Keratinocyte (primary cell): ENCODE results near the gene ONECUT1. TPM values are rescaled to one million over a fixed set of nuclear protein-coding genes. Genes with fewer than 3 reads are reported as not detected.

Experiments used
- DNase-seq: peaks from one replicate; pipeline ENCODE4 v3.0.0-alpha.2; 2011; ENCODE audit warnings: low read depth, missing footprints, low spot score
- FAIRE-seq: peaks from 2 replicates; lab custom pipeline; 2011; peaks lifted over from hg19 to GRCh38; lab: Jason Lieb, UNC
- H2AFZ ChIP-seq: 2 replicates; pipeline ENCODE4 v1.6.0; 2012; ENCODE audit warnings: low read length, control low read depth, inconsistent platforms; ENCODE audit not compliant: control insufficient read depth
- H3K27ac ChIP-seq: 2 replicates; pipeline ENCODE4 v1.5.1; 2011; ENCODE audit warnings: low read length; ENCODE audit not compliant: control insufficient read depth, insufficient read depth
- H3K27me3 ChIP-seq: 3 replicates; pipeline ENCODE4 v1.6.0; 2011; ENCODE audit warnings: low read length; ENCODE audit not compliant: control insufficient read depth, insufficient read depth; ENCODE audit errors: extremely low read depth
- H3K36me3 ChIP-seq, 2 experiments: 2 replicates in 1 of 2; 3 replicates in 1 of 2; pipeline ENCODE4 v1.5.1; 2011; ENCODE audit warnings: low read length in 2 of 2, mild to moderate bottlenecking in 1 of 2; ENCODE audit not compliant: control insufficient read depth in 2 of 2, insufficient read depth in 2 of 2; ENCODE audit errors: extremely low read depth in 1 of 2
- H3K4me1 ChIP-seq: 3 replicates; pipeline ENCODE4 v1.5.1; 2011; ENCODE audit warnings: low read length; ENCODE audit not compliant: control insufficient read depth, insufficient read depth; ENCODE audit errors: extremely low read depth
- H3K4me2 ChIP-seq: 3 replicates; pipeline ENCODE4 v1.6.0; 2011; ENCODE audit warnings: low read depth, low read length; ENCODE audit not compliant: control insufficient read depth, insufficient read depth; ENCODE audit errors: extremely low read depth
- H3K4me3 ChIP-seq, 3 experiments: fragments of 200-600 bp in 1 of 3; sonication (generic) in 1 of 3; 2 replicates in 2 of 3; 3 replicates in 1 of 3; pipeline ENCODE4 v1.5.1; 2011 to 2016; ENCODE audit warnings: low read length in 3 of 3, mild to moderate bottlenecking in 3 of 3, control low read depth in 2 of 3, inconsistent platforms in 1 of 3, low read depth in 1 of 3, mixed read lengths in 1 of 3, mixed run types in 1 of 3, moderate library complexity in 1 of 3; ENCODE audit not compliant: control insufficient read depth in 2 of 3, insufficient read depth in 2 of 3; ENCODE audit errors: extremely low read depth in 1 of 3
- H3K79me2 ChIP-seq: 2 replicates; pipeline ENCODE4 v1.6.0; 2012; ENCODE audit warnings: low read length; ENCODE audit not compliant: control insufficient read depth, insufficient read depth
- H3K9ac ChIP-seq: 3 replicates; pipeline ENCODE4 v1.6.0; 2011; ENCODE audit warnings: low read length; ENCODE audit not compliant: control insufficient read depth, insufficient read depth; ENCODE audit errors: extremely low read depth
- H3K9me1 ChIP-seq: 3 replicates; pipeline ENCODE4 v1.6.0; 2011; ENCODE audit warnings: low read length; ENCODE audit not compliant: control insufficient read depth, insufficient read depth; ENCODE audit errors: extremely low read depth
- H3K9me3 ChIP-seq: 2 replicates; pipeline ENCODE4 v1.5.1; 2012; ENCODE audit warnings: low read depth, low read length; ENCODE audit not compliant: control insufficient read depth
- H4K20me1 ChIP-seq: 3 replicates; pipeline ENCODE4 v1.6.0; 2011; ENCODE audit warnings: low read length; ENCODE audit not compliant: control insufficient read depth, insufficient read depth; ENCODE audit errors: extremely low read depth
- EZH2 ChIP-seq: IDR thresholded peaks from one replicate; pipeline ENCODE4 v1.6.1; 2012; ENCODE audit warnings: inconsistent platforms, mild to moderate bottlenecking, low read length, moderate library complexity
- dilution Hi-C: fragments of 300-500 bp; cut with MboI; formaldehyde crosslinking; loops from one replicate; pipeline ENCODE4 v1.7.0; 2020; ENCODE audit warnings: low sequenced_read_pairs; ENCODE audit not compliant: extremely low pct_ligation_motif_present
- polyA plus RNA-seq, 5 experiments: library from polyadenylated mRNA; depleted of rRNA in 3 of 5; stranded (reverse) in 3 of 5; stranded (forward) in 1 of 5; unstranded in 1 of 5; fragments of >200 nt; gene quantifications; 1 replicate in 1 of 5; 2 replicates in 3 of 5; 3 replicates in 1 of 5; pipeline versions ENCODE4 v1.2.1 to v1.2.3, GENCODE V29; 2011 to 2012; ENCODE audit warnings: missing spikeins in 2 of 5, low read depth in 1 of 5, low replicate concordance in 1 of 5
- TF ChIP-seq, protein P1 (sequence below), 3 experiments: IDR thresholded peaks in 1 of 3; conservative IDR thresholded peaks in 1 of 3; optimal IDR thresholded peaks in 1 of 3; 2 replicates in 2 of 3; 3 replicates in 1 of 3; pipeline versions ENCODE3 to v1.5.1; 2011; ENCODE audit warnings: low read length in 3 of 3, mild to moderate bottlenecking in 3 of 3, moderate library complexity in 2 of 3, control low read depth in 1 of 3, inconsistent platforms in 1 of 3; ENCODE audit not compliant: insufficient read depth in 2 of 3; ENCODE audit errors: extremely low read depth in 1 of 3

The ONECUT1 gene
- polyA plus RNA-seq, 1 donor (not counting 4 experiments of a cell fraction or from before 2014, with no cell fraction given) = not detected

DNA sequence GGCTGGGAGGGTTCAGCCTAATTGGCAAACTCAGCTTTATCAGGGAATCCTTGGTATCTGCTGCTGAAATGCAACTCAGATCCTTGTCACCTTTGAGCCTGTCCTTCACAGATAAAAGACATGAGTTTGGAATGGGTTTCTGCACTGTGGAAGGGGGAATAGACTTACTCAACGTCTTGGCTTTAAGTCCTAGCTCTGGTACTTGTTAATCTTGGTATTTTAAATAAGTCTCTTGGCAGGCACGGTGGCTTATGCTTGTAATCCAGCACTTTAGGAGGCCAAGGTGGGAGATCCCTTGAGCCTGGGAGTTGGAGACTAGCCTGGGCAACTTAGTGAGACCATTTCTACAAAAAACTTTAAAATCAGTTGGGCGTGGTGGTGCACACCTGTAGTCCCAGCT, 55.8 kb downstream of the ONECUT1 start:
- dilution Hi-C loops = no loop called here
- FAIRE-seq (no peak), DNase-seq (no peak)
- H3K9me3 ChIP-seq = no peaks in the 10 kb centered on the region
- TF ChIP-seq EZH2 = no peak
- TF ChIP-seq, protein P1, sequence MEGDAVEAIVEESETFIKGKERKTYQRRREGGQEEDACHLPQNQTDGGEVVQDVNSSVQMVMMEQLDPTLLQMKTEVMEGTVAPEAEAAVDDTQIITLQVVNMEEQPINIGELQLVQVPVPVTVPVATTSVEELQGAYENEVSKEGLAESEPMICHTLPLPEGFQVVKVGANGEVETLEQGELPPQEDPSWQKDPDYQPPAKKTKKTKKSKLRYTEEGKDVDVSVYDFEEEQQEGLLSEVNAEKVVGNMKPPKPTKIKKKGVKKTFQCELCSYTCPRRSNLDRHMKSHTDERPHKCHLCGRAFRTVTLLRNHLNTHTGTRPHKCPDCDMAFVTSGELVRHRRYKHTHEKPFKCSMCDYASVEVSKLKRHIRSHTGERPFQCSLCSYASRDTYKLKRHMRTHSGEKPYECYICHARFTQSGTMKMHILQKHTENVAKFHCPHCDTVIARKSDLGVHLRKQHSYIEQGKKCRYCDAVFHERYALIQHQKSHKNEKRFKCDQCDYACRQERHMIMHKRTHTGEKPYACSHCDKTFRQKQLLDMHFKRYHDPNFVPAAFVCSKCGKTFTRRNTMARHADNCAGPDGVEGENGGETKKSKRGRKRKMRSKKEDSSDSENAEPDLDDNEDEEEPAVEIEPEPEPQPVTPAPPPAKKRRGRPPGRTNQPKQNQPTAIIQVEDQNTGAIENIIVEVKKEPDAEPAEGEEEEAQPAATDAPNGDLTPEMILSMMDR (optimal IDR thresholded peaks at IDR 0.05 in 1 of 3, IDR thresholded peaks at IDR 0.05 in 1 of 3, conservative IDR thresholded peaks at IDR 0.05 in 1 of 3; ENCODE audit: extremely low read depth in 1 of 3, insufficient read depth in 2 of 3, low read length in 3 of 3) = no peak
- no peak overlapping the region for H3K4me2 ChIP-seq
- no peak overlapping the region for H3K4me3 ChIP-seq
- no peaks in the 10 kb centered on the region for H4K20me1 ChIP-seq
- H3K27me3 ChIP-seq = no peaks in the 10 kb centered on the region
- peaks cover 13% of the 10 kb centered on the region for H3K4me1 ChIP-seq
- H3K27ac ChIP-seq = no peak overlapping the region
- H3K9me1 ChIP-seq = no peaks in the 10 kb centered on the region
- H3K9ac ChIP-seq = no peak overlapping the region
- no peaks in the 10 kb centered on the region for H3K79me2 ChIP-seq
- no peak overlapping the region for H2AFZ ChIP-seq
- no peaks in the 10 kb centered on the region for H3K36me3 ChIP-seq

DNA sequence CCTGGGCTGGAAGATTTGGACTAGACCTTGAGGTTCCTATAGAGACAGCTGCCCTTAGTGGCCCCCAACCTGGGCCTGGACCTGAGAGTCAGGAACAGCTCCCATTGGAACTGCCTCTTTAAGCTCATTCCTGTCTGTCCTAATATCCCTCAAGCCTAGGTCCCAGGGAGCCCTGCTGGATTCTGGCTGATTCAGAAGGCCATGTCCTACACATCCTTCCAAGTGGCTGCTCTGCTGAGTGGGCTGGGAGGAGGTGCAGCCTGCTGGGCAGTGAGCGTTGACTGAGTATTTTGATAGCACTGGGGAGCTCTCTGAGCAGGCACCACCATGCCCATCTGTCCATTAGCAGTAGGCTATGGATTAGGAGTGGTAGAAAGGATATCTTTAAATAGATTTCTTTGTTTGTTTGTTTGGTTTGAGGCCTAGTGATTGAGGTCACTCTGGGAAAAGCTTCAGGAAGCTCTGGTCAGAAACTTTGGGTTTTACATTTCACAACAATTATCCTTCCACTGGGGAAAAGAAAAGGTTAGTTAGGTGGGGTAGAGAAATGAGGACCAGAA, 56.4 kb downstream of the ONECUT1 start:
- Histone ChIP-seq H2AFZ (no peak overlapping the region), H3K36me3 (no peaks in the 10 kb centered on the region), H4K20me1 (no peaks in the 10 kb centered on the region), H3K4me2 (no peak overlapping the region), H3K4me3 (no peak overlapping the region), H3K4me1 (peaks cover 15% of the 10 kb centered on the region), H3K9me1 (no peaks in the 10 kb centered on the region), H3K79me2 (no peaks in the 10 kb centered on the region), H3K27ac (no peak overlapping the region), H3K9ac (no peak overlapping the region), H3K9me3 (no peaks in the 10 kb centered on the region), H3K27me3 (no peaks in the 10 kb centered on the region)
- dilution Hi-C loops = no loop called here
- TF ChIP-seq EZH2 = no peak
- TF ChIP-seq, protein P1 (optimal IDR thresholded peaks at IDR 0.05 in 1 of 3, IDR thresholded peaks at IDR 0.05 in 1 of 3, conservative IDR thresholded peaks at IDR 0.05 in 1 of 3; ENCODE audit: extremely low read depth in 1 of 3, insufficient read depth in 2 of 3, low read length in 3 of 3) = no peak
- no peak for FAIRE-seq
- no peak for DNase-seq
